Subcutaneous abdominal adipose tissue (tissue), 5 donors: ENCODE measurements around the gene SLC4A8.

Source experiments
- H3K27ac ChIP-seq: one replicate; pipeline ENCODE4 v1.7.0; 2013; ENCODE audit warnings: low read depth, mild to moderate bottlenecking, inconsistent platforms, low read length, moderate library complexity
- H3K27me3 ChIP-seq, 5 donors: one replicate each; pipeline ENCODE4 v1.7.0; 2013; ENCODE audit warnings: low read length in 5 of 5, inconsistent platforms in 1 of 5; ENCODE audit not compliant: control insufficient read depth in 5 of 5, insufficient read depth in 4 of 5
- H3K36me3 ChIP-seq, 5 donors: one replicate each; pipeline ENCODE4 v1.7.0; 2013; ENCODE audit warnings: low read length in 5 of 5; ENCODE audit not compliant: control insufficient read depth in 5 of 5, insufficient read depth in 5 of 5
- H3K4me1 ChIP-seq, 5 donors: one replicate each; pipeline ENCODE4 v1.7.0; 2013; ENCODE audit warnings: low read length in 5 of 5, mild to moderate bottlenecking in 3 of 5, moderate library complexity in 1 of 5; ENCODE audit not compliant: control insufficient read depth in 5 of 5, insufficient read depth in 5 of 5
- H3K4me3 ChIP-seq, 5 donors: one replicate each; pipeline ENCODE4 v1.7.0; 2013; ENCODE audit warnings: low read length in 5 of 5, low read depth in 1 of 5
- H3K9ac ChIP-seq, 5 donors: one replicate each; pipeline ENCODE4 v1.7.0; 2013; ENCODE audit warnings: low read length in 5 of 5, mild to moderate bottlenecking in 4 of 5, moderate library complexity in 3 of 5
- H3K9me3 ChIP-seq, 5 donors: one replicate each; pipeline ENCODE4 v1.7.0; 2013; ENCODE audit warnings: low read length in 5 of 5; ENCODE audit not compliant: control insufficient read depth in 5 of 5
- donor health status: healthy.
- donor health status: healthy.
- donor health status: healthy.
- donor health status: healthy.
- donor health status: healthy.

Gene SLC4A8

DNA sequence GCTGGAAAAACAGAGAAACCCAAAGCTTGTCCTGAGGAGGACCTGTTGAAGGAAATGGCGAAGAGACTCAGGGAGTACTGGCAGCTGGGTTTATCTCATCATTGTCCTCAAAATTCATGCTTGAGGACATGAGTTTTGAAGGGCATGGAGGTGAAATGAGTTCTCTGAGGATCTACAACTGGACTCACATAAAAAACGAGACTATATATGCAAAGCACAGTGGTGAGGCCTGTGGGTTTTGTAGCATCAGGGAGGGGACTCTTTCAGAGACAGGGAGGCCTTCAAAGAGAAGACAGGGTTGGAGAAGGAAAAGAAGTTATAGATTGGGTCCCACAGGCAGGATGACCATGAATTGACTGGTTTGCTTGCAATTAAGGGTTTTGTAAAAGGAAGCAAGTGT is 95.1 kb downstream of the SLC4A8 start:
- H3K4me3 ChIP-seq, result no peak overlapping the region
- H3K36me3 ChIP-seq, result no peaks in the 10 kb centered on the region
- H3K27ac ChIP-seq, result no peak overlapping the region
- H3K4me1 ChIP-seq, result no peaks in the 10 kb centered on the region
- peaks cover 0 to 2% (median 0%) of the 10 kb centered on the region in 5 donors for H3K27me3 ChIP-seq
- H3K9me3 ChIP-seq, result no peaks in the 10 kb centered on the region
- no peak overlapping the region for H3K9ac ChIP-seq

DNA sequence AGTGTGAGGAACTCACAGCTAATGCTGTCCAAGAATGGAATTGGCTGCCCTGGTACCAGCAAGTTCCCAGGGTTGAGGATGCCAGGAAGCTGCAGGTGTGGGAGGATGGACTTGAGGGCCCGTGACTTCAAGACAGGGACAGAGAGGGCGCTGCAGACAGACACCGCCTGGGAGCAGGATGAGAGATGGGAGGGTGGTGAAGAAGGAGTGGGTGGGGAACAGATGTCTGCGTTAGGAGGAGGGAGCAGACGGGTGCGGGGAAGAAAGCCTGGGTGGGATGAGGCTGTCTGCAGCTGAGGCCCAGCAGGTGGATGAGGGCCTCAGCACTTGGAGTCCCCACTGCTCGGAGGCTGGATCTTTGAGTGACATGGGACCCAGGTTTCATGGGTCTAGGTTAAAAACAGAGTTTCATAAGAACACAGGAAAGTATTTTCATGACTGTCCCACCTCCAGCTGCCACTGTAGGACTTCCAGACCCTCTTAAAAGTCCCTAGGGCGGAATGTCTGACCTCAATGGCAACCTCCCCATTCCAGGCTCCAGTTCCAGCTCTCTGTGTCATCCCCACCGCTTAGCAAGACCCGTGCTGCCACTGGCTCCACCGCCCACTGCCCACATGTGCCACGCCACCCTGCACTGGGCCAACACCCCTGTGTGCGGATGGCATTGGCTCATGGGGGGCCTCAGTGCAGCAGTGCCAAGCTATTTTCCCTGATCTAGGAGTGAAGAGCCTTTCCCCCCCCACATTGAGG is 96.1 kb downstream of the SLC4A8 start:
- peaks cover 0 to 2% (median 0%) of the 10 kb centered on the region in 5 donors for H3K27me3 ChIP-seq
- H3K27ac ChIP-seq, result no peak overlapping the region
- H3K4me3 ChIP-seq, result no peak overlapping the region
- H3K36me3 ChIP-seq, result no peaks in the 10 kb centered on the region
- H3K9ac ChIP-seq, result no peak overlapping the region
- no peaks in the 10 kb centered on the region for H3K4me1 ChIP-seq
- no peaks in the 10 kb centered on the region for H3K9me3 ChIP-seq

DNA sequence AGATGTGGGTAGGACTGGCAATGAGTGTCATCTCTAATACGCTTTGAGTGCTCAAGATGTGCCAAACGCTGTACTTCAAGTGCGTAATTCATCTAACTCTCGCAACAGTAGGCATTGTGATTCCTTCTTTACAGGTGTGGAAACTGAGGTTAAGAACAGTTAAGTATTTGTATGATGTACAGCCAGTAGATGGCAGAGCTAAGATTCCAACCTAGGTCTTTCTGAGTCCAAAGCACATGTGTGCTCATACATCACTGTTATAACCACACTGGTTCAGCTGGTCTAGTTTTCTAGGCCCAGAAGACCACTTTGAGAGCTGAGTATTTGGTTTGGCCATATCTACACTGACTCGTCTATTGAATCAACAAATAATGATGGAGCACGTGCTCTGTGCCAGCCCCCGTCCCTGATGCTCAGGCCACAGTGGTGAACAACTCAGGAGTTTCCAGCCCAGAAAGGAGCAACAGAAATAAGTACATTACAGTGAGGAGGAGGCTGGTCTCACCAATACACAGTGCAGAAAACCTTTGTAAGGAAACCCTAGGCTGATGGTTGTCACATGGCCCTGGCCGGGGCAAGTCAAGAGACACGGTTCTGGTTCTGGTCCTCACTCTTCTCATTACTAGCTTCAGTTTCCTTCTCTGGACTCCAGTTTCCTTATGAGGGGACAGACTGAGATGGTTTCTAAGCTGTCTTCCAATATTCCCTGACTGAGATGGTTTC is 97.1 kb downstream of the SLC4A8 start:
- Histone ChIP-seq H3K9ac (no peak overlapping the region), H3K4me3 (no peak overlapping the region), H3K27ac (no peak overlapping the region), H3K9me3 (no peaks in the 10 kb centered on the region), H3K27me3 (peaks cover 0 to 2% (median 0%) of the 10 kb centered on the region in 5 donors), H3K4me1 (no peaks in the 10 kb centered on the region), H3K36me3 (no peaks in the 10 kb centered on the region)

DNA sequence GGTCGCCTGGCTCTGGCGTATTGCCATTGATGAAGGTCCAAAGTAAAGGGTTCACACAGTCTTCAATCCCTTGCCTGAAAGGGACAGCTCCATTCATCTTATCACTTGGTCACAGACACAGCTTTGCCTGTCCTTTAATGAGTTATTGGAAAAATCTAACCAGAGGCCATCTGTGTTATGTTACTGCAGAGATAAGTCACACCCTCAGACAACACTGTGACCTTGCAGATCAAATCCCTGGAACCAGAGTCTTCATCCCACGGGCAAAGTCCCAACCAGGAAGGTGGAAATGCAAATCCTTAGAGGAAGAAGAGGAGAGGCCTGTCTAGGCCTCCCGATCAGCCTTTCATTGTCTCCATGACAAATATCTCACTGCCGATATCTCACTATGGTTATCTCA is 98.1 kb downstream of the SLC4A8 start:
- no peak overlapping the region for H3K9ac ChIP-seq
- H3K4me1 ChIP-seq, result no peaks in the 10 kb centered on the region
- H3K27ac ChIP-seq, result no peak overlapping the region
- no peak overlapping the region for H3K4me3 ChIP-seq
- H3K36me3 ChIP-seq, result no peaks in the 10 kb centered on the region
- H3K27me3 ChIP-seq, result peaks cover 0 to 2% (median 0%) of the 10 kb centered on the region in 5 donors
- no peaks in the 10 kb centered on the region for H3K9me3 ChIP-seq

DNA sequence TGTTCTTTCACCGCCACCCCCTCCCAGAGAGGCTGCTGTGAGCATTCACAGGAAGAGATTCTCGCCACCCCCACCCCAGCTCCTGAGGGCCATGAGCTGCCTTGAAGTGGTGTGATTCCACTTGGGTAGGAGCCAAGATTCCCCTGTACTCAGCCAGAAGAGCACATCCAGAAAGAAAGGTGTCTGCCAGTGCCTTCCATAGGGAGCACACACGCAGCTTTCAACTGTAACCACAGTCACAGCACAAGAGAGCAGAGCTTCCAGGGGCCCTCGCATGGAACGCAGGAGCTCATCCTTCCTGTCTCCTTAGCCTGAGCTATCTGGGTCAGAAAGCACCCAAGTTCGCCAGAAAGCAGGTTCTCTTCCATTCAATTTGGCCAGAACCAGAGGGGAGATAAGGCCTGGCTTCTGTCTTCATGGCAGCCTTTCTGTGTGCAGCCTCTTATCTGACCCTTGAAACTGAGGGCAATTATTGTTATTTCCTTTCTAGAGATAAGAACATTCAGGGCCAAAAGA is 99.8 kb downstream of the SLC4A8 start:
- H3K36me3 ChIP-seq, result no peaks in the 10 kb centered on the region
- no peak overlapping the region for H3K27ac ChIP-seq
- no peaks in the 10 kb centered on the region for H3K9me3 ChIP-seq
- H3K27me3 ChIP-seq, result peaks cover 0 to 2% (median 0%) of the 10 kb centered on the region in 5 donors
- H3K4me1 ChIP-seq, result no peaks in the 10 kb centered on the region
- H3K9ac ChIP-seq, result no peak overlapping the region
- no peak overlapping the region for H3K4me3 ChIP-seq

DNA sequence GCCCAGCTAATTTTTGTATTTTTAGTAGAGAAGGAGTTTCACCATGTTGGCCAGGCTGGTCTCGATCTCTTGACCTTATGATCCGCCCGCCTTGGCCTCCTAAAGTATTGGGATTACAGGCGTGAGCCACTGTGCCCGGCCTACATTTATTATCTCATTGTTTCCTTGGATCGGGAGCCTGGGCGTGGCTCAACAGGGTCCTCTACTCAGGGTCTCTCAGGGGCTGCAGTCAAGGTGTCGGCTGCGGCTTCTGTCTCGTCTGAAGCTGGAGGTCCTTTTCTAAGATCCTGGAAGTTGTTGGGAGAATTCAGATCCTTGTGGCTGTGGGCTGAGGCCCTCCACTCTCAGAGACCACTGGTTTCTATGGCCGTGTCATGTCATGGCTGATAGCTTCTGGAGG is 100.9 kb downstream of the SLC4A8 start:
- Histone ChIP-seq H3K36me3 (no peaks in the 10 kb centered on the region), H3K4me3 (no peak overlapping the region), H3K9ac (no peak overlapping the region), H3K27ac (no peak overlapping the region), H3K27me3 (peaks cover 0 to 3% (median 0%) of the 10 kb centered on the region in 5 donors), H3K4me1 (no peaks in the 10 kb centered on the region), H3K9me3 (no peaks in the 10 kb centered on the region)

DNA sequence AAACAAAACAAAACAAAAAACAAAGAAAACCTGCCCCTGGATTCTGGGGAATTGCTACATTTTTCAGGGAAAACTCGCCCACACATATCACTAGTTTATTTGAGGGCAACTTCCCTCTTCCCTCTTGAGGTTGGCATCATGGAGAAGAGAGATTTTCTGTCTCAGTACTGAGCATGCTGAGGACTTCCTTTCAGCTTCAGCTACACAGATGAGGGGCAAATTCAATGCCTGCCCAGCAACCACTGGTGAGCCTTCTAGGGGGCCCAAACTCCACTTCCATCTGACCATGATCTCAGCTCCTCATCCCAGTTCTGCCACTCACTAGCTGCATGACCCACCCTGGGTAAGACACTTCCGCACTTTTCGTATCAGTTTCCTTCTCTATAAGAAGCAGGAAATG is 103.3 kb downstream of the SLC4A8 start:
- H3K9ac ChIP-seq, result no peak overlapping the region
- no peak overlapping the region for H3K4me3 ChIP-seq
- H3K27ac ChIP-seq, result no peak overlapping the region
- no peaks in the 10 kb centered on the region for H3K36me3 ChIP-seq
- peaks cover 0 to 9% (median 4%) of the 10 kb centered on the region in 5 donors for H3K27me3 ChIP-seq
- no peaks in the 10 kb centered on the region for H3K9me3 ChIP-seq
- H3K4me1 ChIP-seq, result peaks cover 0 to 3% (median 0%) of the 10 kb centered on the region in 5 donors

DNA sequence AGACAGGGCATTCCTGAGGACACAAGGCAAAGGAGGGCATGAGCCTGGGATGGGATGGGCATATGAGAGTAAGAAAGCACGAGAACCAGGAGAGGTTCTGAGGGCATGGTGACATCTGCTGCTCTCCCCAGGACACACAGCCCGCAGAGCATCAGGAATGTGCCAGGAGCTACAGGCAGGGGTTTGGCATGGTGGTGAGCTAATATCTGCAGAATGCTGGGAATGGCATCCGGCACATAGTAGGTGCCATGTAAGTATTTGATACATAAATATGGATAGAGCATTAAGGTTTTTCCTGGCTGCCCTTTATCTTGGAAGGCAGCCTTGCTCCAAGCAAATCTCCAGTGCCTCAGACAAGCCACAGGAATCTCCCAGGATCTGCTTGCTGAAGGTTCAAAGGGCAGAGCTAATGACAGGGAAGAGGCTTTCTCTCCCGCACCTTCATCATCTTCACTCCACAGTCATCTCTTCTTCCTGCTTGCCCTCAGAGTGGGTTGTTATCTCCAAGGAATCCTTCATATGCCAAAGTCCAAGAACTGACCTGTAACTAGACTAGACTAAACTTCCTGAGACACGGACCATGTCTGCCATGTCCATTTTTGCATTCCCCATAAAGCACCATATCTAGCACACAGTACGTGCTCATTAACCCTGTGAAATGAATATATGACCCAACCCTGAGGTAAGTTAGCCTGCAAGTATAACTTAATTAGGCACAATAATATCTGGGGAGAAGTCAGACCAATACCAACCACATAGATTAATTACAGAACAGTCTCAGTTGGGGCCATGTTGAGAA is 104.4 kb downstream of the SLC4A8 start:
- Histone ChIP-seq H3K4me1 (peaks cover 0 to 3% (median 0%) of the 10 kb centered on the region in 5 donors), H3K27ac (no peak overlapping the region), H3K9me3 (no peaks in the 10 kb centered on the region), H3K36me3 (no peaks in the 10 kb centered on the region), H3K9ac (no peak overlapping the region), H3K27me3 (peaks cover 0 to 9% (median 4%) of the 10 kb centered on the region in 5 donors), H3K4me3 (no peak overlapping the region)

DNA sequence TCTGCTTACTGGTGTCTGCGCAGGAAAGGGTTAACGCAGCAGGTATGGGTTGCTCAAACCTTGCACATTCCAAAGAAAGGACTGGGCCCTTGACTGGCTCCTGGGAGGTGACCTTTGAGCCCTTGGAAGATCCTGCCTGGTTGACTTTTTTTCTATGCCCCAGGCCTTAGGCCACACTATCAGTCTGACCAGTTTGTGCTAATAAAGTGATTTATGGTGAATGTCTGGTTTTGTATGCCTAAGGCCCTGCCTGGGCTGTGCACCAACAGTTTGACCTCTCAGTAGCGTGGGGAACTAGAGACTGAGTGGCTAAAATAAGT is 105.0 kb downstream of the SLC4A8 start:
- Histone ChIP-seq H3K4me1 (peaks cover 0 to 3% (median 0%) of the 10 kb centered on the region in 5 donors), H3K9ac (no peak overlapping the region), H3K27me3 (peaks cover 0 to 10% (median 4%) of the 10 kb centered on the region in 5 donors), H3K27ac (no peak overlapping the region), H3K36me3 (no peaks in the 10 kb centered on the region), H3K9me3 (no peaks in the 10 kb centered on the region), H3K4me3 (no peak overlapping the region)
